ENCODE results near the gene KCNC1. TPM values are rescaled to one million over a fixed set of nuclear protein-coding genes. Genes with fewer than 3 reads are reported as not detected.

KCNC1 gene
- total and polyA plus RNA-seq, 9 of the 15 experiments (the other 6 are each of a cell fraction or from before 2014, with no cell fraction given) = 0.05 to 0.08 TPM; not detected in 7

DNA sequence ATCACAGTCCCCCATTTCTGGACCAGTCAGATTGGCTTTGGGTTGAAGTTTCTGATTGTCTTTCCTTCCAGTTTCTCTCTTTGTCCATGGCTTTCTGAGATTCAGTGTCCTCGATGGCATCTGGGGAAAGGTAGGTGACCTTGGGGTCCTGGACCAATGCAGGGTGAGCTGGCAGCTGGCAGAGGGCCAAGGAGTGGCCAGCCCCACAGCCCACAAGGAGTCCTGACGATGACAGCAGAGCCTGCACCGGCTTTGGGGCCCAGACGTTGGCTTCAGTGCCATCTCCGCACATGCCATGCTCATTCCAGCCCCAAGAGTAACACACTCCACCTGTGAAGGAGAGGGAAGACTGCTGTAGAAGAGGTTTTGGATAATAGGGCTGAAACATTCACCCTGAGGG lies 53.5 kb downstream of the KCNC1 start:
- 0 out of 2 replicates have a peak, but pooled peaks cover 8% of the 10 kb centered on the region for H4K20me1 ChIP-seq (replicated peaks; ENCODE audit: control insufficient read depth, insufficient read depth, low read length)
- intact Hi-C loops (cut with micrococcal nuclease) = no loop called here
- no peak for FAIRE-seq

More for the DNA sequence above, 53.5 kb downstream of the KCNC1 start:
- WGBS (ENCODE audit: insufficient coverage, low coverage, missing lambda C conversion rate) = 24% methylated on average over 4 of the region's 5 CpGs
- DNase-seq (ENCODE audit: extremely low read depth in 1 of 4, low spot score in 3 of 4) = no peak
- Histone ChIP-seq H3K9me1 (ENCODE audit: control insufficient read depth, insufficient read depth, low read length) (no peaks in the 10 kb centered on the region), H3K4me2 (ENCODE audit: insufficient read depth, low read length) (no peak overlapping the region), H3K4me3 (no peak overlapping the region), H3K79me2 (ENCODE audit: control insufficient read depth, insufficient read depth, low read length) (no peaks in the 10 kb centered on the region), H3K9ac (ENCODE audit: insufficient read depth in 1 of 2, low read depth in 2 of 2, low read length in 2 of 2) (no peak overlapping the region), H3K4me1 (replicated peaks in 1 of 2; ENCODE audit: control insufficient read depth in 2 of 2, insufficient read depth in 2 of 2, low read length in 2 of 2) (peaks cover 0 to 6% of the 10 kb centered on the region in 2 experiments; a peak in 1 of 5 replicates), H3K27ac (ENCODE audit: extremely low read depth, low read depth, low read length) (no peak overlapping the region), H3K9me3 (replicated peaks; ENCODE audit: control insufficient read depth, insufficient read depth, low read depth, low read length) (no peaks in the 10 kb centered on the region), H3K36me3 (ENCODE audit: control insufficient read depth, insufficient read depth, low read length) (no peaks in the 10 kb centered on the region), H3K27me3 (ENCODE audit: control insufficient read depth in 2 of 2, insufficient read depth in 2 of 2, low read length in 2 of 2) (peaks cover 0 to 14% of the 10 kb centered on the region in 2 experiments; a peak in 2 of 5 replicates), H2AFZ (ENCODE audit: low read depth, low read length) (no peak overlapping the region)
- TF ChIP-seq, protein P1, sequence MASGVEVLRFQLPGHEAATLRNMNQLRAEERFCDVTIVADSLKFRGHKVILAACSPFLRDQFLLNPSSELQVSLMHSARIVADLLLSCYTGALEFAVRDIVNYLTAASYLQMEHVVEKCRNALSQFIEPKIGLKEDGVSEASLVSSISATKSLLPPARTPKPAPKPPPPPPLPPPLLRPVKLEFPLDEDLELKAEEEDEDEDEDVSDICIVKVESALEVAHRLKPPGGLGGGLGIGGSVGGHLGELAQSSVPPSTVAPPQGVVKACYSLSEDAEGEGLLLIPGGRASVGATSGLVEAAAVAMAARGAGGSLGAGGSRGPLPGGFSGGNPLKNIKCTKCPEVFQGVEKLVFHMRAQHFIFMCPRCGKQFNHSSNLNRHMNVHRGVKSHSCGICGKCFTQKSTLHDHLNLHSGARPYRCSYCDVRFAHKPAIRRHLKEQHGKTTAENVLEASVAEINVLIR (CRISPR knock-in tag; IDR thresholded peaks at IDR 0.05) = no peak
- TF ChIP-seq CBX2 (IDR thresholded peaks at IDR 0.05; ENCODE audit: insufficient read depth, low read length, poor library complexity, severe bottlenecking) (no peak), PBX2 (CRISPR knock-in tag; IDR thresholded peaks at IDR 0.05; ENCODE audit: low read depth) (no peak), PBX2 (tag; conservative IDR thresholded peaks at IDR 0.05; ENCODE audit: low read depth) (no peak), ZSCAN29 (IDR thresholded peaks at IDR 0.05) (no peak), EP400 (IDR thresholded peaks at IDR 0.05) (no peak), NFIC (IDR thresholded peaks at IDR 0.05) (peak; percentile 52; the same call in 1 of the 2 replicates), ZNF436 (CRISPR knock-in tag; IDR thresholded peaks at IDR 0.05) (no peak)
- in situ Hi-C loops (cut with MboI) = no loop called here
- no peak for ATAC-seq
- BruUV-seq (replicated peaks) = no TSS peak
- ChIA-PET POLR2A (interaction anchor here (0.5 kb wide), 2 partner anchors 9 to 1915 kb away, joined by 3 read pairs; no protein-coding TSS in a partner anchor), CTCF (ENCODE audit: low intra/inter-chr PET ratio) (no interaction called here)

Data from K562 (cell line).